ENCODE results near the gene TEX13D.
"Not testable (repeated sequence)": the region's sequence is repeated elsewhere in the genome, so short reads cannot be mapped to it uniquely, and the experiment has no call there.

TEX13D gene

DNA sequence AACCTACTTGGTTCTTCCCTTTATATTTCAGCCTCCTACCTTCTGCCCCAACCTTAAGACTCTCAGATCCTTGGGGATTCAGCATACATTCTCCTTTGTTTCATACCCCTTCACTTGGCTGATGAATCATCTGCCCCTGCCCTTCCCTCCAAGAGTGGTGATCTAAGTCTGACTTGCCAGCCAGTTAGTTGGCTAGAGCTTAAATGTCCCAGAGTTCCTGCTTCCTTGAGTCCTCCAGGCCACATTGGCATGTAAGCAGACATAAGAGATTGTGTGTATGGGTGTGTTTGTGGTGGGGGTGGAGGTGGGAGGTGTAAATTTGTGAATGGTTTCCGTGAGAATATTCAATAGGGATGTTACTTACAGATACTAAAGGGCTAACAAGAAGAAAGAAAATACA lies 3.7 kb upstream of the TEX13D start:
- no peak overlapping the region for H3K4me3 ChIP-seq (replicated peaks; ENCODE audit: low read depth, low read length)
- no peak for DNase-seq (ENCODE audit: low read depth)

DNA sequence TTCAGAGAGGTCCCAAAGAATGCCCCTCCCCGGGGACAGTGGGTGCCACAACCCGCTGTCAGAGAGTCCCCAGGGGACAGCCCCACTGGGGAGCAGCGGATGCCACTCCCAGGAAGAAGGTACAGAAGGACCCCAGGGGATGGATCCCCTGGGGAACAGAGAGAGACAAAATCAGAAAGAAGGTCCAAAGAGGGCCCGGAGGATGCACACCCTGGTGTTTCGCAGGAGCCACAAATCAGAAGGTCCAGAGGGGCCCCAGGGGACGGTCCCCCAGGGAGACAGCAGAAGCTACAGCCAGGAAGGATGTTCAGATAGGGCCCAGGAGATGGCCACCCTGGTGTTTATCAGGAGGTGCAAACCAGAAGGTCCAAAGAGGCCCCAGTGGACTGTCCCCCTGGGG lies 1.4 kb downstream of the TEX13D start:
- DNase-seq (ENCODE audit: low read depth): no peak
- H3K4me3 ChIP-seq (replicated peaks; ENCODE audit: low read depth, low read length): no peak overlapping the region
- TF ChIP-seq, protein P1, sequence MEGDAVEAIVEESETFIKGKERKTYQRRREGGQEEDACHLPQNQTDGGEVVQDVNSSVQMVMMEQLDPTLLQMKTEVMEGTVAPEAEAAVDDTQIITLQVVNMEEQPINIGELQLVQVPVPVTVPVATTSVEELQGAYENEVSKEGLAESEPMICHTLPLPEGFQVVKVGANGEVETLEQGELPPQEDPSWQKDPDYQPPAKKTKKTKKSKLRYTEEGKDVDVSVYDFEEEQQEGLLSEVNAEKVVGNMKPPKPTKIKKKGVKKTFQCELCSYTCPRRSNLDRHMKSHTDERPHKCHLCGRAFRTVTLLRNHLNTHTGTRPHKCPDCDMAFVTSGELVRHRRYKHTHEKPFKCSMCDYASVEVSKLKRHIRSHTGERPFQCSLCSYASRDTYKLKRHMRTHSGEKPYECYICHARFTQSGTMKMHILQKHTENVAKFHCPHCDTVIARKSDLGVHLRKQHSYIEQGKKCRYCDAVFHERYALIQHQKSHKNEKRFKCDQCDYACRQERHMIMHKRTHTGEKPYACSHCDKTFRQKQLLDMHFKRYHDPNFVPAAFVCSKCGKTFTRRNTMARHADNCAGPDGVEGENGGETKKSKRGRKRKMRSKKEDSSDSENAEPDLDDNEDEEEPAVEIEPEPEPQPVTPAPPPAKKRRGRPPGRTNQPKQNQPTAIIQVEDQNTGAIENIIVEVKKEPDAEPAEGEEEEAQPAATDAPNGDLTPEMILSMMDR (IDR thresholded peaks at IDR 0.05; ENCODE audit: low read length, missing control alignments): no peak

More for the DNA sequence above, 3.7 kb upstream of the TEX13D start:
- TF ChIP-seq, protein P1 (IDR thresholded peaks at IDR 0.05; ENCODE audit: low read length, missing control alignments): no peak

DNA sequence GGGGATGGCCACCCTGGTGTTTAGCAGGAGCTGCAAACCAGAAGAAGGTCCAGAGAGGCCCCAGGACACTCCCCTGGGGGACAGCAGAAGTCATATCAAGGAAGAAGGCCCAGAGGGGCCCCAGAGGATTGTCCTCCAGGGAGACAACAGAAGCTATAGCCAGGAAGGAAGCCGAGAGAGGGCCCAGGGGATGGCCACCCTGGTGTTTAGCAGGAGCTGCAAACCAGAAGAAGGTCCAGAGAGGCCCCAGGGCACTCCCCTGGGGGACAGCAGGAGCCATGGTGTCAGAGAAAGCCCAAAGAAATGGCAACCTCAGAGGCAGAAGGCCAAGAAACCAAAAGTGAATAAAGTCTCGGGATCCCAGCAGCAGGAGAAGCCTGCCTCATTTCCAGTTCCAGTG lies 2.1 kb downstream of the TEX13D start:
- H3K4me3 ChIP-seq (replicated peaks; ENCODE audit: low read depth, low read length); DNase-seq (ENCODE audit: low read depth): not testable (repeated sequence)

DNA sequence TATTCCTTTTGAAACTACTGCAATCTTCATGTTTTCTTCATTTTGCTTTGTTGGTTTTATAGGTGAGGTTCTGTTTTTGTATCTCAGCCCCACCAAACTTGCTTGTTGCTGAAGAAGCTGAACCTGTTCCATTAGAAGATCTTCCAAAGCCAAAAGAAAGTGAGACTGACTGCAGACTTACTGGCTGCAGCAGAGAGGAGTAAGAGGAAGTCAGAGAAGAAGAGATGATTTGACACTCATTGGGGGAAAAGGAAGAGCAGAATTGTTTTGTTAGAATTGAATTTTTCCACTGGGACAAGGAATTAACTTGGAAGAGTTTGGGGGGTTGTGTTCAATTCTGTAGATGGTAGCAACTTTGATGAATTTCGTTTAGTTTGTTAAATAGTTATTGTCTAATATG lies 3.1 kb downstream of the TEX13D start:
- DNase-seq (ENCODE audit: low read depth): no peak
- TF ChIP-seq, protein P1 (IDR thresholded peaks at IDR 0.05; ENCODE audit: low read length, missing control alignments): no peak
- no peak overlapping the region for H3K4me3 ChIP-seq (replicated peaks; ENCODE audit: low read depth, low read length)

DNA sequence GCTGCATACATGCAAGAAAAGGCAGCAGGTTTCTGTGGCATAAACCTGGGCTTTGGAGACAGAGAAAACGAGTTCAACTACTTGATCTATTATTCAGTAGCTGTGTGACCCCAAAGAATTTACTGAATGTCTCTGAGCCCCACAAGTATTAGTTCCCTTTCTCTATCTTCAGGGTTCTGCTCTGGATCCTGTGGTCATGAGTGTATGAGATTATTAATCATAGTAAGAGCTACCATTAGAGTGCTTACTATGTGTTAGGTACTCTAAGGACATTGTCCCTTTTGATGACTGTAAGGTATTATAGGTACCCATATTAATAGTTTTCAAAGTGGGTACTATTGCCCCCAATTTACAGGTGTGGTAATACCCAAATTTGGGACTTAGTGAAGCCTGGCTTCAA lies 5.5 kb downstream of the TEX13D start:
- no peak for DNase-seq (ENCODE audit: low read depth)
- no peak overlapping the region for H3K4me3 ChIP-seq (replicated peaks; ENCODE audit: low read depth, low read length)

DNA sequence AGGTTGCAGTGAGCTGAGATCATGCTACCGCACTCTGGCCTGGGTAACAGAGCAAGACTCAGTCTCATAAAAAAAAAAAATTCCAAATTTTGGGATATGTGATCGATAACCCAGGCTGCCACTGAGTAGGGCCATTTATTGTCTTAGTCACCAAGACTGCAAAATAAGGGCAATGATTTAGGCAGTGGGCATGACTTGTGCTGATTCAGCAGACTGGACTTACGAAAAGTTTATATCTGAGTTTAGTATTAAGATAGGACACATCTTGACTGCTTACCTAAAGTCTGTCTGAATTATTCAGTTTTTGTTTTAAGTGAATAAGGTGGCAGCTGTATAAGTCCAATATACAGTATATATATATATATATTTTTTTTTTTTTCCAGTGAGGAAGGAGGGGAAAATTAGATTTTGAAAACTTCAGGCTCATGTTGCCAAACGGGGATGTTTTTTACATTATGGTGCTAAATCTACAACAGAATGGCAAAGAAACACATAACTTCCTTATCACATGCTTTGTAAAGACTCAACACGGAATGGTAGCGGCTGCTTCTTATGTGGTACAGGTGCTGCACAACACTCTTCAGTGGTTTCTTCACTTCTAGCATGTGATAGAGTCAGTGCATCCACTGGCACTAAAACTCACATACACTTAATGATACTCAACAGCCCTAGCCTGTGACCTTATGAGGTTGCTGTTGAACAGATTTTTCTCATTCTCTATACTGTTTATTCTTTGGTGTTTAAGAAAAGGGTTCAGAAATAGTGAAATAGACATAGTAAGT lies 6.5 kb downstream of the TEX13D start:
- no peak for DNase-seq (ENCODE audit: low read depth)
- TF ChIP-seq, protein P1 (IDR thresholded peaks at IDR 0.05; ENCODE audit: low read length, missing control alignments): no peak
- no peak overlapping the region for H3K4me3 ChIP-seq (replicated peaks; ENCODE audit: low read depth, low read length)

More for the DNA sequence above, 5.5 kb downstream of the TEX13D start:
- TF ChIP-seq, protein P1 (IDR thresholded peaks at IDR 0.05; ENCODE audit: low read length, missing control alignments): no peak

DNA sequence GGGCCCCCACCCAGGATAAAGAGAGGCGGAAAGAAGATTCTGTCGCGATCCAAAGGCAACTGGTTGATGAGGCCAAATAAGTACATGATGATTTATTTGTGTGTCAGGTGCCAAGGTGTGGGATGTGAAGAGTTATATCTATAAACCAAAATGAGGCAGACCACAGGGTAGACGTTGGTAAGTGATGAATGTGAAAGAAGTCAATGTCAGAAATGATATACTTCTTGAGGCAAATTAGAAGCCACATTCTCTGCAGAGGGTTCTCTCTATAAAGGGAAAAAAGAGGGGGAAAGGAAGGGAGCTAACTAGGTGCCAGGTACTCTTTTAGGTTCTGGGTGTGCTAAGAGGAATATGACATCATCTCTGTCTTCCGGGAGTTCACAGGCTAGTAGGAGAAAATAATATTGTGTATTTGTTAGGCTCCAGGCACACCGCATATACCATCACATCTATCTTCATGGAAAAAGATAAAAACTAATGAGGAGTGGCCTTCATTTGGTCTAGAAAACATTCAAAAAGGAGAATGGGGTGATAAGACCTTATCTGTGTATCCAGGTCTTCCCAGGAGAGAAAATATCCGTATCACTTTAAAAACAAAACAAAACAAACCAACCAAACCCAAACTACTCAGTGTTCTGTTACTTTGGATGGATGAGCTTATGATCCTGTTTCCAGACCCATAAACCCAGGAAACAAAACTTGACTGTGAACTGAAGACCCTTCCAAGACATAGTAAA lies 9.1 kb downstream of the TEX13D start:
- DNase-seq (ENCODE audit: low read depth): no peak
- H3K4me3 ChIP-seq (replicated peaks; ENCODE audit: low read depth, low read length): no peak overlapping the region
- TF ChIP-seq, protein P1 (IDR thresholded peaks at IDR 0.05; ENCODE audit: low read length, missing control alignments): no peak
